GM12878 (cell line): ENCODE data around the gene BARD1. TPM values are rescaled to one million over a fixed set of nuclear protein-coding genes. Genes with fewer than 3 reads are reported as not detected.

Source experiments
- ATAC-seq: fragments of 200-7000 bp; cut with Tn5 transposase; 3 replicates; pipeline ENCODE4 v1.9.1; 2020; ENCODE audit warnings: mild to moderate bottlenecking, moderate library complexity
- BruUV-seq: library from RNA; stranded (reverse); fragments of 400-500 nt; replicated peaks from 2 replicates; lab custom pipeline; 2021; lab: Mats Ljungman, UMichigan
- CTCF ChIA-PET: fragments of 300-600 bp; sonication (Branson Sonifier 250); formaldehyde crosslinking; extraction: SDS; loops from one replicate; lab custom pipeline; 2021; ENCODE audit warnings: inconsistent platforms; lab: Yijun Ruan, JAX
- POLR2A ChIA-PET: fragments of 350-600 bp; formaldehyde crosslinking; extraction: SDS; loops from one replicate; lab custom pipeline; 2021; ENCODE audit warnings: inconsistent platforms; lab: Charles Lee
- RAD21 ChIA-PET: fragments of 300-600 bp; sonication (Branson Sonifier 250); formaldehyde crosslinking; loops from one replicate; lab custom pipeline; 2023; ENCODE audit warnings: antibody characterized with exemption; ENCODE audit not compliant: unreplicated experiment; lab: Charles Lee
- SMC1A ChIA-PET: fragments of 300-600 bp; sonication (Branson Sonifier 250); formaldehyde crosslinking; loops from one replicate; lab custom pipeline; 2023; ENCODE audit not compliant: unreplicated experiment, uncharacterized antibody; lab: Charles Lee
- DNase-seq: peaks from one replicate; pipeline ENCODE4 v3.0.0-alpha.2; 2011; ENCODE audit warnings: low read depth, low spot score
- FAIRE-seq: peaks from 3 replicates; lab custom pipeline; 2011; peaks lifted over from hg19 to GRCh38; lab: Jason Lieb, UNC
- H2AFZ ChIP-seq: 2 replicates; pipeline ENCODE4 v1.6.0; 2011; ENCODE audit warnings: low read depth, low read length, control low read depth; ENCODE audit not compliant: control insufficient read depth
- H3K27ac ChIP-seq: 2 replicates; pipeline ENCODE4 v1.5.1; 2011; ENCODE audit warnings: control low read depth; ENCODE audit not compliant: control insufficient read depth, insufficient read depth
- H3K27me3 ChIP-seq, 2 experiments: replicated peaks in 1 of 2; 2 replicates each; pipeline versions ENCODE4 v1.6.0 to v1.6.1; 2011; ENCODE audit warnings: low read length in 1 of 2; ENCODE audit not compliant: control insufficient read depth in 2 of 2, insufficient read depth in 2 of 2
- H3K36me3 ChIP-seq, 2 experiments: 2 replicates each; pipeline ENCODE4 v1.5.1; 2011; ENCODE audit warnings: low read length in 1 of 2; ENCODE audit not compliant: control insufficient read depth in 2 of 2, insufficient read depth in 2 of 2
- H3K4me1 ChIP-seq: 2 replicates; pipeline ENCODE4 v1.6.1; 2011; ENCODE audit warnings: mild to moderate bottlenecking, low read length, moderate library complexity, mixed read lengths; ENCODE audit not compliant: control insufficient read depth, insufficient read depth
- H3K4me2 ChIP-seq: 2 replicates; pipeline ENCODE4 v1.6.0; 2011; ENCODE audit warnings: control low read depth; ENCODE audit not compliant: control insufficient read depth, insufficient read depth
- H3K4me3 ChIP-seq: fragments of 200-600 bp; sonication (generic); 2 replicates; pipeline ENCODE4 v1.5.1; 2016
- H3K79me2 ChIP-seq: 2 replicates; pipeline ENCODE4 v1.6.0; 2011; ENCODE audit warnings: low read length; ENCODE audit not compliant: control insufficient read depth, insufficient read depth
- H3K9ac ChIP-seq: 2 replicates; pipeline ENCODE4 v1.8.0; 2011; ENCODE audit warnings: low read length, control low read depth, mixed read lengths; ENCODE audit not compliant: control insufficient read depth, insufficient read depth
- H3K9me3 ChIP-seq: replicated peaks from 3 replicates; pipeline ENCODE4 v1.5.1; 2011; ENCODE audit warnings: mild to moderate bottlenecking, low read length; ENCODE audit not compliant: control insufficient read depth, insufficient read depth
- H4K20me1 ChIP-seq: 2 replicates; pipeline ENCODE4 v1.6.0; 2011; ENCODE audit not compliant: control insufficient read depth, insufficient read depth
- ASH2L ChIP-seq: fragments of 300-600, 200-600 bp; sonication (generic); IDR thresholded peaks from 2 replicates; pipeline ENCODE4 v1.6.1; 2017; ENCODE audit warnings: low read depth, mild to moderate bottlenecking, borderline replicate concordance
- BACH1 ChIP-seq: fragments of 450-650 bp; IDR thresholded peaks from 2 replicates; pipeline ENCODE4 v1.6.1; 2017; ENCODE audit warnings: mild to moderate bottlenecking, borderline replicate concordance
- CREB1 ChIP-seq: IDR thresholded peaks from 2 replicates; pipeline ENCODE4 v1.6.1; 2012; ENCODE audit warnings: low read depth, mild to moderate bottlenecking, inconsistent platforms
- FOXM1 ChIP-seq: IDR thresholded peaks from 2 replicates; pipeline ENCODE4 v1.6.1; 2012; ENCODE audit warnings: low read depth, mild to moderate bottlenecking, inconsistent platforms, low read length, moderate library complexity
- HCFC1 ChIP-seq: fragments of 150-350 bp; IDR thresholded peaks from 2 replicates; pipeline ENCODE4 v1.6.1; 2014; ENCODE audit warnings: low read length
- MEF2B ChIP-seq: fragments of 450-650 bp; IDR thresholded peaks from 2 replicates; pipeline ENCODE4 v1.6.1; 2018; ENCODE audit warnings: mild to moderate bottlenecking, moderate library complexity; ENCODE audit not compliant: partially characterized antibody, poor library complexity, severe bottlenecking
- NFIC ChIP-seq: IDR thresholded peaks from 2 replicates; pipeline ENCODE4 v1.6.1; 2012; ENCODE audit warnings: low read depth, mild to moderate bottlenecking, inconsistent platforms, low read length, moderate library complexity
- PBX3 ChIP-seq: IDR thresholded peaks from 2 replicates; pipeline ENCODE4 v1.6.1; 2011; ENCODE audit warnings: mild to moderate bottlenecking, low read depth, low read length, moderate library complexity; ENCODE audit not compliant: insufficient replicate concordance
- PKNOX1 ChIP-seq: fragments of 450-650 bp; IDR thresholded peaks from 2 replicates; pipeline ENCODE4 v1.6.1; 2016; ENCODE audit warnings: mild to moderate bottlenecking
- POLR2A ChIP-seq: IDR thresholded peaks from 2 replicates; pipeline ENCODE4 v1.6.1; 2011; ENCODE audit warnings: low read depth, mild to moderate bottlenecking, low read length
- RB1 ChIP-seq: fragments of 450-650 bp; formaldehyde crosslinking; IDR thresholded peaks from 2 replicates; pipeline ENCODE4 v1.6.1; 2017; ENCODE audit warnings: mild to moderate bottlenecking, borderline replicate concordance
- SKIL ChIP-seq: fragments of 450-650 bp; IDR thresholded peaks from 2 replicates; pipeline ENCODE4 v1.6.1; 2017; ENCODE audit warnings: mild to moderate bottlenecking, low read depth, inconsistent platforms; ENCODE audit not compliant: poor library complexity, severe bottlenecking
- SRF ChIP-seq, 2 experiments: IDR thresholded peaks; 2 replicates each; pipeline ENCODE4 v1.6.1; 2011; ENCODE audit warnings: low read depth in 2 of 2, low read length in 2 of 2, mild to moderate bottlenecking in 1 of 2, moderate library complexity in 1 of 2
- ZBTB33 ChIP-seq: fragments of 450-650 bp; IDR thresholded peaks from 2 replicates; pipeline ENCODE4 v1.6.1; 2017; ENCODE audit warnings: mild to moderate bottlenecking
- ZNF217 ChIP-seq: fragments of 450-650 bp; IDR thresholded peaks from 2 replicates; pipeline ENCODE4 v1.6.1; 2017; ENCODE audit warnings: antibody characterized with exemption, mild to moderate bottlenecking
- WGBS: methylation state at CpG from one replicate; pipeline ENCODE4 v1.1.6; 2016; ENCODE audit warnings: low lambda C conversion rate; ENCODE audit not compliant: insufficient replicate concordance, insufficient coverage; ENCODE audit errors: missing lambda C conversion rate; 5-methylcytosine and 5-hydroxymethylcytosine counted together
- in situ Hi-C: fragments of 300-500 bp; cut with MboI; formaldehyde crosslinking; loops from 9 replicates; pipeline ENCODE4 v1.14.3; 2018; ENCODE audit warnings: mixed read lengths
- intact Hi-C: fragments of 100-400 bp; cut with micrococcal nuclease; formaldehyde crosslinking; loops from one replicate; pipeline ENCODE4 v1.14.2; 2022; ENCODE audit not compliant: unreplicated experiment
- polyA plus RNA-seq, 11 experiments: library from polyadenylated mRNA; depleted of rRNA in 4 of 11; unstranded in 6 of 11; stranded (reverse) in 5 of 11; fragments of >200 nt; fragmentation: Nextera tagmentation in 4 of 11; fragmentation: Illumina TruSeq in 1 of 11; extraction: Ambion mirVana in 4 of 11; extraction: Trizol in 1 of 11; gene quantifications; 1 replicate in 1 of 11; 2 replicates in 10 of 11; pipeline versions ENCODE4 v1.2.1 to v1.2.3, GENCODE V29; 2011 to 2016; ENCODE audit warnings: inconsistent platforms in 2 of 11, missing spikeins in 2 of 11, low read depth in 1 of 11
- total RNA-seq, 4 experiments: library from RNA; depleted of rRNA in 3 of 4; stranded (reverse); fragments of >200 nt in 3 of 4; fragmentation: Illumina TruSeq in 1 of 4; extraction: Trizol in 1 of 4; gene quantifications; 2 replicates each; pipeline versions ENCODE4 v1.2.1 to v1.2.3, GENCODE V29; 2013 to 2021

BARD1 gene
- total and polyA plus RNA-seq, 10 of the 15 experiments (the other 5 are each of a cell fraction or from before 2014, with no cell fraction given), result 15.3 to 45.7 (median 31.6) TPM

GRCh38 chr2:214699236-214699635 is 110.2 kb downstream of the BARD1 start:
- no peaks in the 10 kb centered on the region for H3K4me1 ChIP-seq
- no peaks in the 10 kb centered on the region for H3K79me2 ChIP-seq
- H3K4me2 ChIP-seq, result no peak overlapping the region
- POLR2A ChIA-PET, result interaction anchor here (0.6 kb wide), 1 partner anchor 271 kb away, joined by 8 read pairs; no protein-coding TSS in a partner anchor
- no peak overlapping the region for H3K27ac ChIP-seq
- FAIRE-seq (no peak), ATAC-seq (no peak), DNase-seq (no peak)
- no peaks in the 10 kb centered on the region for H3K27me3 ChIP-seq
- H2AFZ ChIP-seq, result no peak overlapping the region
- intact Hi-C loops (no loop called here), in situ Hi-C loops (no loop called here)
- SMC1A ChIA-PET, result no interaction called here
- BruUV-seq, result no TSS peak
- no peak overlapping the region for H3K4me3 ChIP-seq
- no peaks in the 10 kb centered on the region for H4K20me1 ChIP-seq
- RAD21 ChIA-PET, result no interaction called here
- no peaks in the 10 kb centered on the region; the same call in 2 of the 3 replicates for H3K9me3 ChIP-seq
- TF ChIP-seq FOXM1 (no peak), MEF2B (no peak), SRF (IDR thresholded peaks at IDR 0.05; ENCODE audit: low read depth in 2 of 2, low read length in 2 of 2) (no peak), NFIC (no peak), POLR2A (no peak), CREB1 (no peak), ZBTB33 (no peak), HCFC1 (no peak), PBX3 (no peak), ASH2L (no peak), PKNOX1 (no peak), SKIL (no peak), ZNF217 (no peak), RB1 (no peak), BACH1 (no peak)
- no peak overlapping the region for H3K9ac ChIP-seq
- CTCF ChIA-PET, result no interaction called here
- H3K36me3 ChIP-seq, result no peaks in the 10 kb centered on the region
- 22% methylated on average over 2 of the region's 2 CpGs for WGBS
